ENCODE measurements around the gene PRKCE. TPM values are rescaled to one million over a fixed set of nuclear protein-coding genes. Genes with fewer than 3 reads are reported as not detected.

Gene PRKCE
- total RNA-seq, 1 donor, result 12.5 TPM

- TF ChIP-seq CTCF (IDR thresholded peaks at IDR 0.05; ENCODE audit: insufficient read depth, low read length), result no peak
- DNase-seq (ENCODE audit: low read depth), result peak; percentile 59
- no peak overlapping the region for H3K4me3 ChIP-seq (ENCODE audit: low read depth, low read length)
Measured at GRCh38 chr2:45674035-45674816, 22.8 kb downstream of the PRKCE start.

- DNase-seq (ENCODE audit: low read depth), result peak; percentile 69
- H3K4me3 ChIP-seq (ENCODE audit: low read depth, low read length), result no peak overlapping the region
- TF ChIP-seq CTCF (IDR thresholded peaks at IDR 0.05; ENCODE audit: insufficient read depth, low read length), result no peak
Measured at GRCh38 chr2:45675263-45675812, 23.9 kb downstream of the PRKCE start.

GRCh38 chr2:45676088-45676487, 24.6 kb downstream of the PRKCE start:
- no peak overlapping the region for H3K4me3 ChIP-seq (ENCODE audit: low read depth, low read length)
- no peak for TF ChIP-seq CTCF (IDR thresholded peaks at IDR 0.05; ENCODE audit: insufficient read depth, low read length)
- DNase-seq (ENCODE audit: low read depth), result no peak

- DNase-seq (ENCODE audit: low read depth), result no peak
Measured at GRCh38 chr2:45678791-45679348, 27.4 kb downstream of the PRKCE start.

GRCh38 chr2:45680351-45680967, 29.0 kb downstream of the PRKCE start:
- no peak for TF ChIP-seq CTCF (IDR thresholded peaks at IDR 0.05; ENCODE audit: insufficient read depth, low read length)
- DNase-seq (ENCODE audit: low read depth), result no peak

More at GRCh38 chr2:45678791-45679348, 27.4 kb downstream of the PRKCE start:
- TF ChIP-seq CTCF (IDR thresholded peaks at IDR 0.05; ENCODE audit: insufficient read depth, low read length), result no peak
- H3K4me3 ChIP-seq (ENCODE audit: low read depth, low read length), result no peak overlapping the region

GRCh38 chr2:45681675-45682074, 30.2 kb downstream of the PRKCE start:
- peak; percentile 81 for DNase-seq (ENCODE audit: low read depth)
- no peak overlapping the region for H3K4me3 ChIP-seq (ENCODE audit: low read depth, low read length)
- TF ChIP-seq CTCF (IDR thresholded peaks at IDR 0.05; ENCODE audit: insufficient read depth, low read length), result no peak

More at GRCh38 chr2:45680351-45680967, 29.0 kb downstream of the PRKCE start:
- no peak overlapping the region for H3K4me3 ChIP-seq (ENCODE audit: low read depth, low read length)

Data from fibroblast of the aortic adventitia (primary cell).